Sigmoid colon (tissue), 7 donors: Measurements from ENCODE around the gene EIPR1. TPM values are rescaled to one million over a fixed set of nuclear protein-coding genes. Genes with fewer than 3 reads are reported as not detected.

ENCODE experiments used
- DNase-seq: peaks from one replicate; pipeline ENCODE4 v3.0.0-alpha.2; 2019
- H3K27ac ChIP-seq, 4 donors: fragments of 200-600 bp; sonication (generic); one replicate each; pipeline ENCODE4 v1.5.1; 2016 to 2019; ENCODE audit warnings: mild to moderate bottlenecking in 1 of 4
- H3K27me3 ChIP-seq, 3 donors: fragments of 200-600 bp; sonication (generic); one replicate each; pipeline ENCODE4 v1.5.1; 2019; ENCODE audit warnings: mild to moderate bottlenecking in 1 of 3
- H3K36me3 ChIP-seq, 4 donors: fragments of 200-600 bp; sonication (generic); one replicate each; pipeline ENCODE4 v1.5.1; 2016 to 2019
- H3K4me1 ChIP-seq, 4 donors: fragments of 200-600 bp; sonication (generic); one replicate each; pipeline ENCODE4 v1.5.1; 2017 to 2019
- H3K4me3 ChIP-seq, 4 donors: fragments of 200-600 bp; sonication (generic); one replicate each; pipeline ENCODE4 v1.5.1; 2017 to 2019; ENCODE audit warnings: mild to moderate bottlenecking in 2 of 4, moderate library complexity in 1 of 4
- H3K9me3 ChIP-seq, 4 donors: fragments of 200-600 bp in 3 of 4; sonication (generic) in 3 of 4; one replicate each; pipeline versions ENCODE4 v1.5.1 to v1.6.1; 2013 to 2019
- EP300 ChIP-seq, 4 donors: sonication (generic); formaldehyde crosslinking; IDR thresholded peaks; one replicate each; pipeline ENCODE4 v1.6.1; 2017; ENCODE audit warnings: antibody characterized with exemption in 4 of 4
- POLR2A ChIP-seq, 2 donors: fragments of 450-650 bp; IDR thresholded peaks; one replicate each; pipeline ENCODE4 v1.6.1; 2016; ENCODE audit warnings: antibody characterized with exemption in 2 of 2, mild to moderate bottlenecking in 2 of 2, moderate library complexity in 2 of 2
- POLR2AphosphoS5 ChIP-seq, 4 donors: sonication (generic); formaldehyde crosslinking; IDR thresholded peaks; one replicate each; pipeline ENCODE4 v1.6.1; 2017; ENCODE audit warnings: antibody characterized with exemption in 4 of 4
- WGBS, 2 donors: extraction: QIAGEN DNeasy Blood & Tissue Kit; methylation state at CpG; one replicate each; pipeline ENCODE4 v1.1.7; 2013; 5-methylcytosine and 5-hydroxymethylcytosine counted together
- intact Hi-C: fragments of 100-400 bp; cut with DNase I; formaldehyde crosslinking; loops from one replicate; pipeline ENCODE4 v1.15.1; 2023
- polyA plus RNA-seq, 3 donors: library from polyadenylated mRNA; stranded (reverse); fragments of 200-250 nt; gene quantifications; one replicate each; pipeline ENCODE4 v1.2.3, GENCODE V29; 2013
- total RNA-seq, 4 donors: library from RNA; depleted of rRNA; stranded (reverse); fragments of >200 nt; gene quantifications; one replicate each; pipeline ENCODE4 v1.1.0, GENCODE V29; 2016
- TF ChIP-seq, protein P1 (sequence below), 4 experiments: fragments of 450-650 bp in 3 of 4; fragments of 200-600 bp in 1 of 4; IDR thresholded peaks; one replicate each; pipeline ENCODE4 v1.5.1; 2016 to 2019; ENCODE audit warnings: antibody characterized with exemption in 4 of 4, mild to moderate bottlenecking in 3 of 4, moderate library complexity in 2 of 4
- donor health status: healthy with polysubstance abuse.
- donor health status: Bipolar disorder and iron deficiency.
- donor health status: healthy.

EIPR1 gene
- total and polyA plus RNA-seq, 7 donors = 12.2 to 27.0 (median 20.0) TPM

DNA sequence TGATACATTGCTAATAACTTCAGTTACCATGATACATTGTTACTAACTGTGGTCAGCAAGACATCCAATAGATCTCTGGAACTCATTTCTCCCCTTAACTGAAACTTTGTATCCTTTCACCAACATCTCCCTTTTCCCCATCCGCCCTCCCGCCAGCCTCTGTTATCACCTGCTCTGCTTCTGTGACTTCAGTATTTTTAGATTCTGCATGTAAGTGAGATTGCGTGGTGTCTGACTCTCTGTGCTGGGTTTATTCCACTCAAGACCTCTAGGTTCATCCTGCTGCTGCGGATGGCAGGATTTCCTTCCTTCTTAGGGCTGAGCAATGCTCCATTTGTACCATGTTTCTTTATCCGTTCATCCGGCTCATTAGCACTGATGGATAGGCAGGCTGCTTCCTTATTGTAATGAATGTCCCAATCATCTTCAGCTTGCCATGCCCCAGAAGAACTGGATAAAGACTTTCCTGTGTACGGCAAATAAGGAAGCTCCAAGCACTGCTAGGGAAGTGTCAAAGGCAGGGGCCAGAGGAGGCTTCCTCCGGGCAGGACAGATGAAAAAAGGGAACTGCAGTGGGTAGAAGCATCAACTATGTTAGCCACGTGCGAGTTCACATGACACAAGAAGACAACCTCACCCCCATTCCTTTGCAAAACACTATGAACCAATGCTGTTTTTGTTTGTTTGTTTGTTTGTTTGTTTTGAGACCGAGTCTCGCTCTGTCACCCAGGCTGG lies 113.4 kb downstream of the EIPR1 start:
- Histone ChIP-seq H3K27me3 (no peaks in the 10 kb centered on the region), H3K9me3 (no peaks in the 10 kb centered on the region), H3K36me3 (no peaks in the 10 kb centered on the region), H3K27ac (no peak overlapping the region), H3K4me1 (no peaks in the 10 kb centered on the region), H3K4me3 (no peak overlapping the region)
- no peak for DNase-seq
- intact Hi-C loops = no loop called here
- 78 to 90% methylated on average over 12 of the region's 12 CpGs for WGBS, 2 donors
- TF ChIP-seq POLR2AphosphoS5 (IDR thresholded peaks at IDR 0.05) = no peak
- no peak for TF ChIP-seq EP300 (IDR thresholded peaks at IDR 0.05)
- TF ChIP-seq POLR2A (IDR thresholded peaks at IDR 0.05) = no peak
- TF ChIP-seq, protein P1, sequence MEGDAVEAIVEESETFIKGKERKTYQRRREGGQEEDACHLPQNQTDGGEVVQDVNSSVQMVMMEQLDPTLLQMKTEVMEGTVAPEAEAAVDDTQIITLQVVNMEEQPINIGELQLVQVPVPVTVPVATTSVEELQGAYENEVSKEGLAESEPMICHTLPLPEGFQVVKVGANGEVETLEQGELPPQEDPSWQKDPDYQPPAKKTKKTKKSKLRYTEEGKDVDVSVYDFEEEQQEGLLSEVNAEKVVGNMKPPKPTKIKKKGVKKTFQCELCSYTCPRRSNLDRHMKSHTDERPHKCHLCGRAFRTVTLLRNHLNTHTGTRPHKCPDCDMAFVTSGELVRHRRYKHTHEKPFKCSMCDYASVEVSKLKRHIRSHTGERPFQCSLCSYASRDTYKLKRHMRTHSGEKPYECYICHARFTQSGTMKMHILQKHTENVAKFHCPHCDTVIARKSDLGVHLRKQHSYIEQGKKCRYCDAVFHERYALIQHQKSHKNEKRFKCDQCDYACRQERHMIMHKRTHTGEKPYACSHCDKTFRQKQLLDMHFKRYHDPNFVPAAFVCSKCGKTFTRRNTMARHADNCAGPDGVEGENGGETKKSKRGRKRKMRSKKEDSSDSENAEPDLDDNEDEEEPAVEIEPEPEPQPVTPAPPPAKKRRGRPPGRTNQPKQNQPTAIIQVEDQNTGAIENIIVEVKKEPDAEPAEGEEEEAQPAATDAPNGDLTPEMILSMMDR (IDR thresholded peaks at IDR 0.05) = no peak

DNA sequence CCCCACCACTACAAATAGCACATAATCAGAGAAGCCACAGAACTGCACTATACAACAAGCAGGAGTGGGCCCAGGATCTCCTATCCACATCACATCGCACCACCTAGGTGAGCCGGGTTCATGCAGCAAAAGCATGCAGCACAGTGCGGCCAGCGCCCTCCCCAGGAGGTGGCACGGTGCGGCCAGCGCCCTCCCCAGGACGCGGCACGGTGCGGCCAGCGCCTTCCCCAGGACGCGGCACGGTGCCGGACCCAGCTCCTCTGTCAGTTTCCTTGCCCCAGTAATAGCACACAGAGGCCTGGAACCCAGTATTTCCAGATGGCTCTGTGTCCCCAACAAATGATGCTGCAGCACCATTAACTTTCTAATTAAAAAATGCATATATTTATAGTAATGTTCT lies 114.1 kb downstream of the EIPR1 start:
- no peak for DNase-seq
- H3K36me3 ChIP-seq = no peaks in the 10 kb centered on the region
- H3K27me3 ChIP-seq = no peaks in the 10 kb centered on the region
- 97 to 99% methylated on average over 16 of the region's 16 CpGs for WGBS, 2 donors
- intact Hi-C loops = no loop called here
- no peaks in the 10 kb centered on the region for H3K4me1 ChIP-seq
- TF ChIP-seq, protein P1 (IDR thresholded peaks at IDR 0.05) = no peak
- no peak for TF ChIP-seq POLR2AphosphoS5 (IDR thresholded peaks at IDR 0.05)
- no peak for TF ChIP-seq EP300 (IDR thresholded peaks at IDR 0.05)
- no peak for TF ChIP-seq POLR2A (IDR thresholded peaks at IDR 0.05)
- no peak overlapping the region for H3K27ac ChIP-seq
- no peak overlapping the region for H3K4me3 ChIP-seq
- H3K9me3 ChIP-seq = no peaks in the 10 kb centered on the region

DNA sequence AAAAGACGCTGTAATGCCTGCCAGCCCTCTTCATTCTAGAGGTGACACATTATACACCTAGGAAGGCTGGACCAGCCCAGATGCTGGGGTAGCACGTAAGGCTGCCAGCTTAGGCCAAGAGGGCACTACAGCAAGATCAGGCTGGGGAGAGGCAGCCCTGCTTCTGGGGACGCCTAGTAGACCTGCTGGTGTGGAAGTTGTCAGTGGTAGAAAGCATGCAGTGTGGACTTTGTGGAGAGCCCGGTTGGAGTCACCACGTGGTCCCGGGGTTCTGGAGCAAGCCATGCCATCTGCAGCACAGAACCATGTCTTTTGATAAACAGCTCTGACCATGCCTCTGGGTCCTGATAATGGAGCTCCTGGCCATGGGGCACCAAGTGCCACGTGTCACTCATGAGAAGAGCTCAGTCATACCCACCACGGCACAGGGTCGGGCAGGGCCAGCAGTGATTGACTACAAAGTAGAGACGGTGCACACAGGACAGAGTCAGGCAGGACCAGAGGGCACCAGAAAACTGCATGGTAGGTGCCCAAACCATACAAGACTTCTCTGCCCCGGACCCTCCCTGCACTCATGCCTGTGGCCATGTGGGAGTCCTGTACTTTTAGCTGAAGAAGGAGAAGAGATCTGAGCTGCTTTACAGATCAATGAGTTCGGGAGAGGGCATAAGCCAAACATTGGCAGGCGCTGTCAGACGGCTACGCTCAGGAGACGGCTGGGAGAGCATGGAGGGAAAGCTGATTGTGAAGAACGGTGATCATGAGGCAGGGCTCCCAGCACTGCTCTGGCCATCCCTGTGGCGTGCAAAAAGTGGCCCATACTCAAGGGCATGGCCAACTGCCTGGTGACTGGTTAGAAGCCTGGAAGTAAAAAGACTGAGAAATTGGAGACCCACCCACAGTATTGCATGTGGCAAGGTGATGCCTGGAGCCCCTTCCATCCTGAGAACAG lies 114.9 kb downstream of the EIPR1 start:
- no peak for TF ChIP-seq POLR2A (IDR thresholded peaks at IDR 0.05)
- no peak for TF ChIP-seq POLR2AphosphoS5 (IDR thresholded peaks at IDR 0.05)
- TF ChIP-seq, protein P1 (IDR thresholded peaks at IDR 0.05) = no peak
- no peak for TF ChIP-seq EP300 (IDR thresholded peaks at IDR 0.05)
- Histone ChIP-seq H3K27me3 (no peaks in the 10 kb centered on the region), H3K4me1 (no peaks in the 10 kb centered on the region), H3K4me3 (no peak overlapping the region), H3K36me3 (no peaks in the 10 kb centered on the region), H3K27ac (no peak overlapping the region), H3K9me3 (no peaks in the 10 kb centered on the region)
- 97 to 99% methylated on average over 18 of the region's 18 CpGs for WGBS, 2 donors
- no peak for DNase-seq
- intact Hi-C loops = no loop called here

DNA sequence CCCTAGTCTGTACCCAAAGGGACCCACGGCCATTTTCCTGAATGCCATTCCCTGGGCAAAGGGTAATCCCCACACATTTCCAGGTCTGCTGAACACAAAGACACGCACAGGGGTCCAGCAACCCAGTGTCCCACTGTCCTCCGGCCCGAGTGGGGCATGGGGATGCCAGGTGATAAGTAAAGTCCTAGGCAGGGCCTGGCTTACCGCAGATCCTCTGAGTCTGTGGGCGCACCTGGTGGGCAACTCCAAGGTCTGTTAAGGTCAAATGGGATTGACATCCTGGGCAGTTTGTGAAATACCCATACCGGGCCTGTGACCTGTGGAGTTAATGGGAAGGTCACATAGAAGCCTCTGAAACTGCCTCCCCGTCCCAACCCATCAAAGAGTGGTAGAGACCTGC lies 116.1 kb downstream of the EIPR1 start:
- H3K36me3 ChIP-seq = peaks cover 0 to 7% (median 0%) of the 10 kb centered on the region in 4 donors
- no peak for TF ChIP-seq POLR2A (IDR thresholded peaks at IDR 0.05)
- no peak for TF ChIP-seq POLR2AphosphoS5 (IDR thresholded peaks at IDR 0.05)
- TF ChIP-seq EP300 (IDR thresholded peaks at IDR 0.05) = no peak
- TF ChIP-seq, protein P1 (IDR thresholded peaks at IDR 0.05) = no peak
- WGBS, 2 donors = 98% methylated on average over 8 of the region's 8 CpGs
- H3K9me3 ChIP-seq = no peaks in the 10 kb centered on the region
- no peaks in the 10 kb centered on the region for H3K27me3 ChIP-seq
- H3K4me1 ChIP-seq = no peaks in the 10 kb centered on the region
- DNase-seq = no peak
- no peak overlapping the region for H3K27ac ChIP-seq
- intact Hi-C loops = no loop called here
- no peak overlapping the region for H3K4me3 ChIP-seq
